ENCODE results near the gene TNPO3. TPM values are rescaled to one million over a fixed set of nuclear protein-coding genes. Genes with fewer than 3 reads are reported as not detected.
A peak's percentile ranks its signal among the peaks of the same experiment; 100 is the strongest.

TNPO3 gene
- total RNA-seq, 1 experiment from 2014 or later, result 61.5 TPM

- Histone ChIP-seq H3K9me3 (replicated peaks) (no peaks in the 10 kb centered on the region), H3K4me1 (replicated peaks) (peaks cover 11% of the 10 kb centered on the region), H3K27ac (no peak overlapping the region), H3K4me3 (peak overlapping the region; percentile 26), H3K27me3 (replicated peaks) (peaks cover 27% of the 10 kb centered on the region; the same call in 1 of the 2 replicates), H3K36me3 (no peaks in the 10 kb centered on the region)
- peak in 1 of 2 experiments; percentile 34 for DNase-seq (ENCODE audit: low read depth in 1 of 2, low spot score in 2 of 2)
Measured at GRCh38 chr7:128909625-128910568, 145.0 kb downstream of the TNPO3 start.

- DNase-seq (ENCODE audit: low read depth in 1 of 2, low spot score in 2 of 2), result no peak
- Histone ChIP-seq H3K4me3 (no peak overlapping the region), H3K9me3 (replicated peaks) (no peaks in the 10 kb centered on the region), H3K4me1 (replicated peaks) (peaks cover 11% of the 10 kb centered on the region), H3K36me3 (no peaks in the 10 kb centered on the region), H3K27ac (no peak overlapping the region), H3K27me3 (replicated peaks) (peaks cover 21% of the 10 kb centered on the region; the same call in 1 of the 2 replicates)
Measured at GRCh38 chr7:128908750-128909624, 145.9 kb downstream of the TNPO3 start.

DNA sequence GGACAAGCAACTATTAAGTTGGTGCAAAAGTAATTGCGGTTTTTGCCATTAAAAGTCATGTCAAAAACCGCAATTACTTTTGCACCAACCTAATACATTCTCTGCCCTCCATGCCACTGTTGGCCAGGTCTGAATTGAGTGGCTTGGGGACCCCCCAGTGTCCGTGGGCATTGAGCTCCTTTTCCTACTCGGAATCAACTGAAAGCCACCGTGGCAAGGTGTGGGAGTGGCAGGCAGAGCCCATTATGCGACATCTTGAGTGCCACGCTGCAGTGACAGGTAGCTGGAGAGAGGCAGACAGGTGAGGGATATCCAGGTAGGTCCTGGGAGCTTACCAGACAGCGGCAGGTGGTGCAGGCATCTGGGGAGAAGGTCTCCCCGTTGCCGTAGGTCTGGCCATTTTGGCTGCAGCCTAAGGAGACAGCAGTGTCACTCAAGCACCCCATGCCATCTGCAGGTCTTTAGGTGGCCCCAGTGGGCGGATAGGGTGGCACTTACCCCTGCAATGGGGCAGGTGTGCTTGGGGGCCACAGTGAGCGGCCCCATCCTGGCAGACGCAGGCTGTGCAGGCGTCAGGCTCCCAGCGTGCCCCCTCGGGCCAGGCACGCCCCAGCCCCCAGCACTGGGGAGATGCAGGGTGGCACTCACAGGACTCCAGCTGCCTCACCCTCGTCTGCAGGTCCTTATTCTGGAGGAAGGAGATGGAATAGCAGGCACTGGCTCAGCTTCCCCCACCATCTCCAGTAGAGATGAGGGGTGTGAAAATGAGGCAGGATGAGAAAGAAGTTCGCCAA, 147.9 kb downstream of the TNPO3 start:
- no peak for DNase-seq (ENCODE audit: low read depth in 1 of 2, low spot score in 2 of 2)
- Histone ChIP-seq H3K27ac (no peak overlapping the region), H3K27me3 (replicated peaks) (peaks cover 21% of the 10 kb centered on the region; the same call in 1 of the 2 replicates), H3K36me3 (no peaks in the 10 kb centered on the region), H3K4me1 (replicated peaks) (peaks cover 11% of the 10 kb centered on the region), H3K9me3 (replicated peaks) (no peaks in the 10 kb centered on the region), H3K4me3 (no peak overlapping the region)

DNA sequence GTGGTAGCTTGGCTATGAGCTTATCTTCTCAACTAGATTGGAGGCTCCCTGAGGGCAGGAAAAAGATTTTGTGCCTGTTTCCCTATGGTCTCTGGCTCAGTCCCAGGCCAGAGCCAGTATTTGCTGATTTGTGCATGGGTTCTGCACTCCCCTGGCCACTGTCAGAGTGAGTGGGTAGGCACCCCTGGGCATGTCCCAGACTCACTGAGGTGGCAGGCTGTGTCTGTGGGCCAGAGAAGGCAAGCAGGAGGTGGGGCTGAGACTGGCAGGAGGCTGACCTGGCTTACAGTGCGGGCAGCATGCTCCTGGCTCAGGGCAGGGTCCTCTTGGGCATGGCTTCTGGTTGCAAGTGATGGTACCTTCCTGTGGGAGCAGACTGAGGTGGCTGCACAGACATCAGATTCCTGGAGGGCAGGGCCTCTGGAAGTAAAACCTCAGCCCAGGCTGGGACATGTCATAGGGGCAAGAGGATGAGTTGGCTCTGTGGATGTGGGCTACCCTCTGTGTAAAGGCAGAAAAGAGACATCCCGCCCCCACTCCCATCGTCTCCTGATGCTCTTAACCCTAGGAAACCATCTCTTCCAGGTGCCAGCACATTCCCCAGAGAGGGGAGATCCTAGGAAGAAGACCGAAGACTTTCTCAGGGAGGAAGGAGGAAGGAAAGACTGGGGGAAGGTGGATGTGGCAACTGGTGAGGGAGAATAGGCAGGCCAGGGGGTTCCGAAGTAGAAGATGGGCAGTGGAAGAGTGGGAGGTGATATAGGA, 148.7 kb downstream of the TNPO3 start:
- Histone ChIP-seq H3K27me3 (replicated peaks) (peaks cover 21% of the 10 kb centered on the region; the same call in 1 of the 2 replicates), H3K36me3 (no peaks in the 10 kb centered on the region), H3K9me3 (replicated peaks) (no peaks in the 10 kb centered on the region), H3K27ac (no peak overlapping the region), H3K4me3 (no peak overlapping the region), H3K4me1 (replicated peaks) (peaks cover 11% of the 10 kb centered on the region)
- DNase-seq (ENCODE audit: low read depth in 1 of 2, low spot score in 2 of 2), result no peak

GRCh38 chr7:128904381-128905197, 150.3 kb downstream of the TNPO3 start:
- Histone ChIP-seq H3K4me1 (replicated peaks) (peaks cover 4% of the 10 kb centered on the region), H3K27ac (no peak overlapping the region), H3K4me3 (no peak overlapping the region), H3K36me3 (no peaks in the 10 kb centered on the region), H3K27me3 (replicated peaks) (peaks cover 16% of the 10 kb centered on the region; the same call in 1 of the 2 replicates), H3K9me3 (replicated peaks) (no peaks in the 10 kb centered on the region)
- DNase-seq (ENCODE audit: low read depth in 1 of 2, low spot score in 2 of 2), result peak in 1 of 2 experiments; percentile 21

Other genes with a start within 250 kb of the TNPO3 start
- gene FLNC, start 224.7 kb downstream of the TNPO3 start, total RNA-seq (2014; rRNA removed; shearing (Covaris generic)), result 56.8 and 84.7 TPM in 2 replicates
- 53.6 and 96.2 TPM in 2 replicates for gene ATP6V1F, start 192.3 kb downstream of the TNPO3 start, total RNA-seq (2014; rRNA removed; shearing (Covaris generic))
- gene KCP, start 144.4 kb downstream of the TNPO3 start, total RNA-seq (2014; rRNA removed; shearing (Covaris generic)), result not detected in 2 replicates
- 0.08 TPM in 1 of 2 replicates, not detected in the other for gene IRF5, start 117.2 kb downstream of the TNPO3 start, total RNA-seq (2014; rRNA removed; shearing (Covaris generic))
- gene TSPAN33, start 89.6 kb upstream of the TNPO3 start, total RNA-seq (2014; rRNA removed; shearing (Covaris generic)), result 0.19 and 0.82 TPM in 2 replicates
- gene SMO, start 133.5 kb upstream of the TNPO3 start, total RNA-seq (2014; rRNA removed; shearing (Covaris generic)), result 11.5 and 14.3 TPM in 2 replicates
- 6.6 and 10.3 TPM in 2 replicates for gene AHCYL2, start 169.9 kb upstream of the TNPO3 start, total RNA-seq (2014; rRNA removed; shearing (Covaris generic))

Data from SJSA1 (cell line).